Mesenchymal stem cell (in vitro differentiated cells and primary cell): ENCODE data around the gene C9orf57.
"Not testable (repeated sequence)": the region's sequence is repeated elsewhere in the genome, so short reads cannot be mapped to it uniquely, and the experiment has no call there.

Source experiments
- DNase-seq: peaks from one replicate; pipeline ENCODE4 v3.0.0-alpha.2; 2013
- H2AFZ ChIP-seq: one replicate; pipeline ENCODE4 v1.6.1; 2013; ENCODE audit warnings: low read depth, mild to moderate bottlenecking, control low read depth, inconsistent platforms, low read length, moderate library complexity
- H2AK5ac ChIP-seq: 2 replicates; pipeline ENCODE4 v1.6.1; 2013; ENCODE audit warnings: low read length, moderate library complexity, mild to moderate bottlenecking, inconsistent platforms; ENCODE audit not compliant: severe bottlenecking
- H2BK120ac ChIP-seq: one replicate; pipeline ENCODE4 v1.6.1; 2013; ENCODE audit warnings: low read depth, mild to moderate bottlenecking, inconsistent platforms, low read length, moderate library complexity
- H2BK12ac ChIP-seq, 2 experiments: one replicate each; pipeline ENCODE4 v1.6.1; 2013; ENCODE audit warnings: inconsistent platforms in 2 of 2, low read length in 2 of 2, mild to moderate bottlenecking in 2 of 2, moderate library complexity in 2 of 2, control low read depth in 1 of 2
- H2BK15ac ChIP-seq: one replicate; pipeline ENCODE4 v1.6.1; 2013; ENCODE audit warnings: mild to moderate bottlenecking, low read depth, inconsistent platforms; ENCODE audit not compliant: poor library complexity, severe bottlenecking
- H2BK5ac ChIP-seq: 2 replicates; pipeline ENCODE4 v1.6.1; 2013; ENCODE audit warnings: low read depth, mild to moderate bottlenecking, low read length, control low read depth, inconsistent platforms; ENCODE audit not compliant: poor library complexity, severe bottlenecking
- H3K14ac ChIP-seq, 2 experiments: one replicate each; pipeline ENCODE4 v1.6.1; 2013; ENCODE audit warnings: inconsistent platforms in 2 of 2, low read length in 2 of 2, control low read depth in 1 of 2, mild to moderate bottlenecking in 1 of 2, moderate library complexity in 1 of 2
- H3K18ac ChIP-seq, 2 experiments: one replicate each; pipeline ENCODE4 v1.6.1; 2013; ENCODE audit warnings: inconsistent platforms in 2 of 2, low read length in 2 of 2, control low read depth in 1 of 2, low read depth in 1 of 2, mild to moderate bottlenecking in 1 of 2
- H3K23ac ChIP-seq, 2 experiments: one replicate each; pipeline ENCODE4 v1.6.1; 2013; ENCODE audit warnings: inconsistent platforms in 2 of 2, low read length in 2 of 2, mild to moderate bottlenecking in 2 of 2, moderate library complexity in 2 of 2, control low read depth in 1 of 2
- H3K27ac ChIP-seq: 2 replicates; pipeline ENCODE4 v1.5.1; 2013; ENCODE audit warnings: mild to moderate bottlenecking, moderate library complexity, low read length, control low read depth, inconsistent platforms; ENCODE audit not compliant: poor library complexity, severe bottlenecking
- H3K27me3 ChIP-seq, 2 experiments: 2 replicates each; pipeline versions ENCODE4 v1.6.1 to v1.7.0; 2013; ENCODE audit warnings: low read length in 2 of 2, mild to moderate bottlenecking in 2 of 2, moderate library complexity in 2 of 2, control low read depth in 1 of 2, inconsistent platforms in 1 of 2; ENCODE audit not compliant: control insufficient read depth in 1 of 2, insufficient read depth in 1 of 2
- H3K36me3 ChIP-seq, 2 experiments: 2 replicates each; pipeline versions ENCODE4 v1.6.1 to v1.7.0; 2013; ENCODE audit warnings: low read length in 2 of 2, control low read depth in 1 of 2, inconsistent platforms in 1 of 2, low read depth in 1 of 2, mild to moderate bottlenecking in 1 of 2; ENCODE audit not compliant: insufficient read depth in 2 of 2, control insufficient read depth in 1 of 2
- H3K4ac ChIP-seq, 2 experiments: one replicate each; pipeline ENCODE4 v1.6.1; 2013; ENCODE audit warnings: inconsistent platforms in 2 of 2, low read length in 2 of 2, mild to moderate bottlenecking in 2 of 2, moderate library complexity in 2 of 2, control low read depth in 1 of 2, low read depth in 1 of 2
- H3K4me1 ChIP-seq: 2 replicates; pipeline ENCODE4 v1.6.1; 2013; ENCODE audit warnings: low read depth, low read length, control low read depth; ENCODE audit not compliant: control insufficient read depth, insufficient read depth
- H3K4me2 ChIP-seq: 2 replicates; pipeline ENCODE4 v1.6.1; 2013; ENCODE audit warnings: low read length, mild to moderate bottlenecking, inconsistent platforms; ENCODE audit not compliant: poor library complexity, severe bottlenecking
- H3K4me3 ChIP-seq, 2 experiments: 2 replicates each; pipeline versions ENCODE4 v1.5.1 to v1.7.0; 2013; ENCODE audit warnings: low read length in 2 of 2, mild to moderate bottlenecking in 2 of 2, control low read depth in 1 of 2, low read depth in 1 of 2; ENCODE audit not compliant: insufficient read depth in 1 of 2
- H3K79me1 ChIP-seq: replicated peaks from 2 replicates; pipeline ENCODE4 v1.6.1; 2013; ENCODE audit warnings: mild to moderate bottlenecking, control low read depth, low read length, inconsistent platforms; ENCODE audit not compliant: poor library complexity, severe bottlenecking
- H3K9ac ChIP-seq: 2 replicates; pipeline ENCODE4 v1.7.0; 2013; ENCODE audit warnings: mild to moderate bottlenecking, low read length, moderate library complexity
- H3K9me3 ChIP-seq: 2 replicates; pipeline ENCODE4 v1.7.0; 2013; ENCODE audit warnings: mild to moderate bottlenecking, low read length; ENCODE audit not compliant: control insufficient read depth
- H4K8ac ChIP-seq: one replicate; pipeline ENCODE4 v1.6.1; 2013; ENCODE audit warnings: inconsistent platforms, mild to moderate bottlenecking, low read length, moderate library complexity
- H4K91ac ChIP-seq: one replicate; pipeline ENCODE4 v1.6.1; 2013; ENCODE audit warnings: mild to moderate bottlenecking, low read length, inconsistent platforms
- WGBS: methylation state at CpG from one replicate; pipeline ENCODE4 v1.1.7; 2013; ENCODE audit warnings: mixed read lengths; 5-methylcytosine and 5-hydroxymethylcytosine counted together

C9orf57 gene

DNA sequence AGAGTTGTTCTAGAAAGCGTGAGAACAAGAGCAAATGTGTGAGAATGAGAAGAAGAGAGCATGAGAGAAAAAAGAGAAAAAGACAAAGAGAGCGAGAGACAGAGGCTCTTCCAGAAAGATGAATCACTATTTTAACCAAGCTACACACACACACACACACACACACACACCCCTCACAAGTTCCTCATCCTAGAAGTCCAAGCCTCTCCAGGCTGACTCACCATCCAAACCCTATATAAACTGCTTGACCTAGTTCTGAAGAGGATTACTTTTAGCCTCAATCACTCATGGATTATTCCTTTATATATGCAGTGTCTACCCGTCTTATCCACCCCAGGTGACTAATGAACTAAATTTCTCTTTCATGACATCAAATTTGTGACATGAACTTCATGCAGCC, 37.6 kb downstream of the C9orf57 start:
- H3K27ac ChIP-seq: no peak overlapping the region
- 39% methylated on average over 2 of the region's 3 CpGs for WGBS

DNA sequence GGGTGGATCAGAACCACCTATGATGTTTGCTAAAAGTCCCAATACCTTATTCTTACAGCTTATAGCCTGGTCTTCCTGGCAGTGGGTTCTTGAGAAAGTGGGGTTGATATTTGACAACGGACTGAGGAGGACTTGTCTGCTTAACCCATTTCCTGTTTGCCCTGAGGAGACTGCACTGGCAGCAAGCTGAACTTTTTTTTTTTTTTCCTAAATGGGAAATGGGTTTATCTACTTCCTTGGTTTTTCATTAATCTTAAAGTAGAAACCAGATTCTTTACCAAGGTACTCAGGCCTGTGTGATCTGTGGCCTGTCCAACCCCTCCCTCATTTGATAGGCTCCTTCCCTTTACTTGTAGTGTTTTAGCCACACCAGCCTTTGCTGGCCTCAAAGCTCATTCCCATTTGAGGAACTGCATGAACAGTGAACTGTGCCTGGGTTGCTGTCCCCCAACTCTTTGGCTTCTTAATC, 47.1 kb downstream of the C9orf57 start:
- no peaks in the 10 kb centered on the region for H3K27me3 ChIP-seq
- no peak overlapping the region for H2AFZ ChIP-seq
- H3K23ac ChIP-seq: no peak overlapping the region

More for the DNA sequence above, 37.6 kb downstream of the C9orf57 start:
- no peaks in the 10 kb centered on the region for H3K36me3 ChIP-seq
- H4K91ac ChIP-seq: no peak overlapping the region
- no peak overlapping the region for H2BK5ac ChIP-seq
- H2BK12ac ChIP-seq: no peak overlapping the region
- no peak overlapping the region for H3K14ac ChIP-seq
- H3K4me3 ChIP-seq: no peak overlapping the region
- no peak overlapping the region for H2AK5ac ChIP-seq
- no peak overlapping the region for H3K23ac ChIP-seq
- H3K9me3 ChIP-seq: no peaks in the 10 kb centered on the region
- H3K4me1 ChIP-seq: no peaks in the 10 kb centered on the region
- no peak overlapping the region for H2BK15ac ChIP-seq
- H4K8ac ChIP-seq: no peak overlapping the region
- H2AFZ ChIP-seq: no peak overlapping the region
- no peak overlapping the region for H3K4ac ChIP-seq
- no peak overlapping the region for H3K4me2 ChIP-seq
- H3K79me1 ChIP-seq: no peaks in the 10 kb centered on the region
- peak; percentile 82 for DNase-seq
- no peak overlapping the region for H3K18ac ChIP-seq
- H3K9ac ChIP-seq: peak overlapping the region; percentile 24
- H2BK120ac ChIP-seq: no peak overlapping the region
- no peaks in the 10 kb centered on the region for H3K27me3 ChIP-seq

GRCh38 chr9:72012646-72013045, 47.8 kb downstream of the C9orf57 start:
- Histone ChIP-seq H2AFZ (no peak overlapping the region), H4K8ac (no peak overlapping the region), H2BK12ac (no peak overlapping the region), H2BK5ac (no peak overlapping the region), H3K9me3 (no peaks in the 10 kb centered on the region), H3K27ac (no peak overlapping the region), H3K14ac (no peak overlapping the region), H3K79me1 (no peaks in the 10 kb centered on the region), H3K27me3 (no peaks in the 10 kb centered on the region), H4K91ac (no peak overlapping the region), H3K36me3 (no peaks in the 10 kb centered on the region), H3K4ac (no peak overlapping the region), H3K4me2 (no peak overlapping the region), H3K4me1 (no peaks in the 10 kb centered on the region), H3K4me3 (no peak overlapping the region), H2BK120ac (no peak overlapping the region), H2BK15ac (no peak overlapping the region), H2AK5ac (no peak overlapping the region), H3K9ac (no peak overlapping the region), H3K23ac (no peak overlapping the region), H3K18ac (no peak overlapping the region)
- 87% methylated on average over 4 of the region's 4 CpGs for WGBS
- DNase-seq: no peak

More for the DNA sequence above, 47.1 kb downstream of the C9orf57 start:
- Histone ChIP-seq H3K36me3 (no peaks in the 10 kb centered on the region), H2AK5ac (no peak overlapping the region), H2BK15ac (no peak overlapping the region), H2BK120ac (no peak overlapping the region), H3K4me2 (no peak overlapping the region), H3K27ac (no peak overlapping the region), H3K9me3 (no peaks in the 10 kb centered on the region), H3K14ac (no peak overlapping the region), H3K79me1 (no peaks in the 10 kb centered on the region), H2BK12ac (no peak overlapping the region), H3K4ac (no peak overlapping the region), H3K4me3 (no peak overlapping the region), H2BK5ac (no peak overlapping the region), H4K8ac (no peak overlapping the region), H4K91ac (no peak overlapping the region), H3K9ac (no peak overlapping the region), H3K18ac (no peak overlapping the region), H3K4me1 (no peaks in the 10 kb centered on the region)
- WGBS: 40% methylated on average over 1 of the region's 1 CpG
- DNase-seq: no peak

- H2AK5ac ChIP-seq, H3K18ac ChIP-seq, H3K23ac ChIP-seq, H3K4ac ChIP-seq, H2BK15ac ChIP-seq, H3K4me3 ChIP-seq, H3K14ac ChIP-seq, H2BK120ac ChIP-seq, H3K4me2 ChIP-seq, H2BK12ac ChIP-seq, H3K27me3 ChIP-seq, H2BK5ac ChIP-seq, H3K27ac ChIP-seq, H3K4me1 ChIP-seq, H4K91ac ChIP-seq, H2AFZ ChIP-seq, H4K8ac ChIP-seq, DNase-seq, H3K79me1 ChIP-seq, H3K9me3 ChIP-seq, H3K36me3 ChIP-seq, H3K9ac ChIP-seq: not testable (repeated sequence)
- 84% methylated on average over 13 of the region's 20 CpGs for WGBS
Observed at GRCh38 chr9:72007726-72008125, 52.7 kb downstream of the C9orf57 start.
